Astrocyte of the spinal cord (primary cell): Measurements from ENCODE around the gene CYP2W1.

Experiments used
- DNase-seq: peaks from one replicate; pipeline ENCODE4 v3.0.0; 2011; ENCODE audit warnings: low read depth, low spot score
- H3K4me3 ChIP-seq: 2 replicates; pipeline ENCODE4 v1.5.1; 2011; ENCODE audit warnings: low read depth, mild to moderate bottlenecking, low read length, moderate library complexity
- in situ Hi-C: cut with HindIII; loops from 2 replicates; pipeline ENCODE4 v1.10.0; 2017; ENCODE audit warnings: low sequenced_read_pairs
- TF ChIP-seq, protein P1 (sequence below): IDR thresholded peaks from 2 replicates; pipeline ENCODE4 v1.5.1; 2012; ENCODE audit warnings: low read depth, mild to moderate bottlenecking, low read length, inconsistent platforms

CYP2W1 gene

DNA sequence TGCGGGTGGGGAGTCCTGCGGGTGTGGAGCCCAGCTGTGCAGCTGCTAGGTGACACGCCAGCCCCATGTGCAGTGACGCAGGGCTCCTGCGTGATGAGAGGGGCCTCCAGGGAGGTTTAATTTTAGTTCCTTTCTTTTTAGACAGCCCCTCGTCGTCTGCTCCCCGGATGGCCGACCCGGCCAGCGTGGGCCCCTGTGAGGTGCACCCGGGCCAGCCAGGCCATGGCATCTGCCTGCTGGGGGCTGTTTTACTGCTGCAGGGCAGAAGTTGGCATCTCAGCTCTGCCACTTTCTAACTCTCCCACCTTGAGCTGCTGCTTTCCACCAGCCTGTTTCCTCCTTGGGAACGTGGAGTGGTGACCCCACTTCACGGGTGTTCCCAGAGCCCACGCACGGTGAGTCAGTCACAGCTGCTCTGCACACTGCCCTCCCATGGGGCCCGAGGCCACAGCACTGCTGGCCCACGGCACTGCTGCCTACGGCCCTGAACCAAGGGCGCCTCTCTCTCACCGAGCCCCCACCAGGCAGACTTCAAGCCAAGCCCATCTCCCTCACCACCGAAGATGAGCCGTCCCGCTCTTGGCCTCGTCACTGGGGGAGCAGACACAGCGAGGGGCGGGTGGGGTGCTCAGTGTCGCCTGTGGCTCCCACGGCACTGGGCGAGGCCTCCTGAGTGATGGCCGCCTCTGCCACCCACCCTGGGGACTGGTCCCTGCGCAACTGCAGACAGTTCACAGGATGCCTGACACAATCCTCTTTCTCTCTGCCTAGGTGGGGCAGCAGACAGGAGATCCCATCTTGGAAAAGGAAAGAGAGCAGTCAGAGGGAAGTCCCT, 21.3 kb downstream of the CYP2W1 start:
- H3K4me3 ChIP-seq = no peak overlapping the region
- TF ChIP-seq, protein P1, sequence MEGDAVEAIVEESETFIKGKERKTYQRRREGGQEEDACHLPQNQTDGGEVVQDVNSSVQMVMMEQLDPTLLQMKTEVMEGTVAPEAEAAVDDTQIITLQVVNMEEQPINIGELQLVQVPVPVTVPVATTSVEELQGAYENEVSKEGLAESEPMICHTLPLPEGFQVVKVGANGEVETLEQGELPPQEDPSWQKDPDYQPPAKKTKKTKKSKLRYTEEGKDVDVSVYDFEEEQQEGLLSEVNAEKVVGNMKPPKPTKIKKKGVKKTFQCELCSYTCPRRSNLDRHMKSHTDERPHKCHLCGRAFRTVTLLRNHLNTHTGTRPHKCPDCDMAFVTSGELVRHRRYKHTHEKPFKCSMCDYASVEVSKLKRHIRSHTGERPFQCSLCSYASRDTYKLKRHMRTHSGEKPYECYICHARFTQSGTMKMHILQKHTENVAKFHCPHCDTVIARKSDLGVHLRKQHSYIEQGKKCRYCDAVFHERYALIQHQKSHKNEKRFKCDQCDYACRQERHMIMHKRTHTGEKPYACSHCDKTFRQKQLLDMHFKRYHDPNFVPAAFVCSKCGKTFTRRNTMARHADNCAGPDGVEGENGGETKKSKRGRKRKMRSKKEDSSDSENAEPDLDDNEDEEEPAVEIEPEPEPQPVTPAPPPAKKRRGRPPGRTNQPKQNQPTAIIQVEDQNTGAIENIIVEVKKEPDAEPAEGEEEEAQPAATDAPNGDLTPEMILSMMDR = no peak
- in situ Hi-C loops = no loop called here
- DNase-seq = no peak

GRCh38 chr7:1005303-1005702, 22.3 kb downstream of the CYP2W1 start:
- TF ChIP-seq, protein P1 = no peak
- H3K4me3 ChIP-seq = no peak overlapping the region

GRCh38 chr7:1007901-1008300, 24.9 kb downstream of the CYP2W1 start:
- in situ Hi-C loops = no loop called here
- TF ChIP-seq, protein P1 = no peak
- no peak overlapping the region for H3K4me3 ChIP-seq
- no peak for DNase-seq

More at GRCh38 chr7:1005303-1005702, 22.3 kb downstream of the CYP2W1 start:
- DNase-seq = no peak
- in situ Hi-C loops = no loop called here

- DNase-seq = no peak
- TF ChIP-seq, protein P1 = no peak
- no peak overlapping the region for H3K4me3 ChIP-seq
- in situ Hi-C loops = no loop called here
These were observed 25.9 kb downstream of the CYP2W1 start for GRCh38 chr7:1008733-1009363.

DNA sequence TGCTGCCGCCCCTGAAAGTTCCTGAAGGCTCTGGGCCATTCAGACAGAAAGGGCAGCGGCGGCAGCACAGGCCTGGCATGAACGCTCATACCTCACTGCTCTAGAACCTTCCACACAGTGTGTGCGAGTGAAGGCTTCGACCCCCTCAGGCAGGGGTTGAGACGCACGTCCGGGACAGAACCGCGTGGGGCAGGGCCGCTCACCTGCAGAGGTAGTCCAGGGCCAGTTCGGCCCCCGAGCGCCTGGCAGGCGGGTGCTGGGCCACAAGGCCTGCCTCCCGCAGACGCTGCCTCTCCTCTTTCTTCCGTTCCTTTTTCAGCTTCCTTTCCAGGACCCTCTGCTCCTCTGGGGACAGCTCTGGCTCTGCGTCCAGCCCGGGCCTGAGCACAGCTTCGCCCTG, 26.8 kb downstream of the CYP2W1 start:
- H3K4me3 ChIP-seq = no peak overlapping the region
- no peak for DNase-seq
- in situ Hi-C loops = no loop called here
- TF ChIP-seq, protein P1 = no peak

DNA sequence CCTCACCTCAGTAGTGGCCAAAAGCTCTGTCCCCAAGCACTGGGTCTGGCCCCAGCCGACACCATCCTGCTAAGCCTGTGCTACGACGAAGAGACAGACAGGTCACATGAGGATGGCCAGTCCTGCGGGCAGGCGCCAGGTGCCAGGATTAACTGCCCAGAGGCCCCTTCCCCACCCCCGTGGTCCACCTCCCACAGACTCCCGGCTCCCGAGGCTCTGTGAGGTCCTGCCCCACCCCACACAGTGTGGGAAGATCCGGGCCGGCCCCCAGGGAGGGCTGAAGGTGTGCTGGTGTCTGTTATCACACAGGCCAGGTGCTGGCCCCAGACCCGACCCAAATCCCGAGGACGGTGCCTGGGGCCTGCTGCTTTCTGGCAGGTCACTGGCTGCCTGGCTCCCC, 27.2 kb downstream of the CYP2W1 start:
- TF ChIP-seq, protein P1 = no peak
- in situ Hi-C loops = no loop called here
- no peak for DNase-seq
- no peak overlapping the region for H3K4me3 ChIP-seq
